NOMO-1 (cell line): ENCODE results near the gene ATG16L1.

Source experiments
- DNase-seq, 2 experiments: peaks; one replicate each; lab custom pipeline; 2025; ENCODE audit not compliant: unreplicated experiment in 2 of 2; lab: John Stamatoyannopoulos, UW

ATG16L1 gene

DNA sequence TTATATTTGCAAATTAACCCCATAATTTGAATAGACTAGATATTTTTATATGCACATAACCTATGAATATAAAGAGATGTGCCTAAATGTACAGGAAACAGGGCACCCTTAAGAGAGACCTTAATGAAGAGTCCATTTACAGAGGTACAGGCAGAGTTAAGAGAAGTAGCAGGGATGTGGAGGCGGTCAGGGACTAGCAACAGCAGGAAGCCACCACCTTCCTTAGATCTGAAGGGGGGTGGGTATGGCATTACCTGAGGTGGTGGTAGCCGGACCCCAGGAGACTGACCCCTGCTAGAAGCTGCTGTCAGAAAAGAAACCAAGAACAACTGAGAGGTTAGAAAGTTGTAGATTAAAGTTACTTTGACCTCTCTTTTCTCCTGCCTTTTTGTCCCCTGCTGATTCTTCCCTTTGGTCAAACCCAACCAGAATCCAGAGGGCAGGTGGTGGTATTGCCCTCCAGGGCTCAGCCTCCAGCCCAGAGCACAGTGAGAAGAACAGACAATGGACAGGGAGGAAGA, 24.9 kb upstream of the ATG16L1 start:
- DNase-seq: no peak

- DNase-seq: no peak
Observed at GRCh38 chr2:233227346-233227978, 24.0 kb upstream of the ATG16L1 start.

DNA sequence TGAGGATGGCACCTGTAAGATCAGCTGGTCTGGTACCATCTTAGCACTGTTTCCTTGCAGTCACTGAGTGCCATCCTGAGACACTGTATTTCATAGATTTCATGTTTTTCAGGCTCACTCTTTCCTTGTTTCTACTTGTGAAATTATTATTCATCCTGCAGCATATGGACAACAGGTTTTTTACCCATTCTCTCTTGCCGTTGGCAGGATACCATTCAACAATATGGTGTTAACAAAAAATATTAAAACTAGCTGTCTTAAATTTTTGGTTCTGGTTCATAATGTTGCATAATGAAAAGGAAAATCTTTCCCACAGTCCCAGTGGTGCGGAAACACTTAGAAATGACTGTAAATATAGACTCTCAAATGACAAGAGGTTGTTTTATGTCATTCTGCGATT, 23.1 kb upstream of the ATG16L1 start:
- DNase-seq: no peak

GRCh38 chr2:233233618-233234230, 17.7 kb upstream of the ATG16L1 start:
- peak; percentile 68 to 88 for DNase-seq

GRCh38 chr2:233234264-233234663, 17.2 kb upstream of the ATG16L1 start:
- no peak for DNase-seq

DNA sequence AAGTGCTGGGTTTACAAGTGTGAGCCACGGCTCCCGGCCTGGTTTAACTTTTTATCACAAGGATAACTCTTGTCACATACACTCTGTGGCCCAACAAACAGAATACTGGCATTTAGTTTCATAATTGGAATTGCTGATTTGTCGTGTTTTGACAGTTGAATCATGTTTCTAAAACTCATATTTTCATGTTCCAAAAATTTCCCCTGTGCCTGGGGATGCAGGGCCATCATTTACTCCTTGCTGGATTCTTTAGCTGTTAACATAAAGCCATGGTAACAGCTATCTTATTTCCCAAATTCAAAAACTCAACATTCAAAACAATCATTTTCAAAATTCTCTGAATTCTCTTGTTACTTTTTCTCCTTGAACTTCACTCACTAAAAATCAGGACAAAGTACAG, 16.5 kb upstream of the ATG16L1 start:
- DNase-seq: no peak

DNA sequence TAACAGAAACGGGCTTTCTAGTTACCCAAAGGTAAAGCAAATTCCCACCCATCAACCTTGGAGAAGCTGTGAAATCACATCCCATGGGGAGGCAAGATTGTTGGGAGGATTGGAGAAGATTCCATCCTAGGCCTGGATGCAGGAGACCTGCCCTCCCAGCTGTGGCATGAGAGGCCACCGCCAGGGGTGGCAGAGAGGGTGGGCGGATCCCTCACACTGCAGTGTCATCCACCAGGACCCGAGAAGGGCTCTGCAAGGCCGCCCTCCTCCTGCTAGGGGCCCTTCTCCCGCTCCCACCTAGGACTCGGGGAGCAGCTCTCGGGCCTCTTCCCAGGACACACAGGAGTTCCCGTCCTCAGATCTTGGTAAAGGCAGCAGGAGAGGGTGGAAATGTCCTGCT, 15.5 kb upstream of the ATG16L1 start:
- DNase-seq: no peak

GRCh38 chr2:233236820-233237589, 14.5 kb upstream of the ATG16L1 start:
- no peak for DNase-seq

DNA sequence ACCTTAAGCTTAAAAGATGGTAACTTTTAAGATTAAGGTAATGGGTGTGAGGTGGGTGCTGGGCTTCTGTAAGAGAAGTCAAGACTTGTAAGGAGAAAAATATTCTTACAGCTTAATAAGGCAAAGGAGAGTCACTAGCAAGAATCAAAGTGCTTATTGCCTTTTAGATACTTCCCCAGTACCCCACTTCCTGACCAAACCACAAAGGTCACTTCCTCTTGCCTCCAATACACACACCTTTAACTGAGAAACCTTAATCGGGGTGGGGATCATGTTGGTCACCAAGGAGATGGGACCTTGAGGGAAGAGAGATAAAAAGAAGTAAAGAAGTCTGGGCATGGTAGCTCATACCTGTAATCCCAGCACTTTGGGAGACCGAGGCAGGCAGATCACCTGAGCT, 10.6 kb upstream of the ATG16L1 start:
- DNase-seq: peak; percentile 50 to 64

DNA sequence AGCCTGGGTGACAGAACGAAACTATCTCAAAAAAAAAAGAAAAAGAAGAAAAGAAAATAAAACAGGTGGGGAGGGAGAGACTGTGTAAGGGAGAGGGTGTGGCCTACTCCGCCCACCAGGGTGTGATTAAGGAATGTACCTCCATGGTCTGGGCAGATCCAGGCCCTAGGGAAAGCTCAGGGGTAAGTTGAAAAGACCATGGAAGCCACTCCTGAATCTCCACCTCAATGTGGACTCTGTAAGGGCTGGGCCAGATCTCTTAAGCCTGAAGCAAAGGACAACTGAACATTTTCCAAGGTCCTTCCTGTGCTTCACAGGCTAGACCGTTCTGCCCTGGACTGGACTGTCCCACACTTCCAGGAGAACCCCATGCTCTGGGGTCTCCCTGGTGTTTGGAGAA, 9.7 kb upstream of the ATG16L1 start:
- DNase-seq: no peak

- DNase-seq: peak; percentile 36 to 95
Observed at GRCh38 chr2:233242231-233242927, 9.1 kb upstream of the ATG16L1 start.

- DNase-seq: no peak
Observed at GRCh38 chr2:233243348-233243747, 8.1 kb upstream of the ATG16L1 start.

- DNase-seq: no peak
Observed at GRCh38 chr2:233244818-233245217, 6.7 kb upstream of the ATG16L1 start.

DNA sequence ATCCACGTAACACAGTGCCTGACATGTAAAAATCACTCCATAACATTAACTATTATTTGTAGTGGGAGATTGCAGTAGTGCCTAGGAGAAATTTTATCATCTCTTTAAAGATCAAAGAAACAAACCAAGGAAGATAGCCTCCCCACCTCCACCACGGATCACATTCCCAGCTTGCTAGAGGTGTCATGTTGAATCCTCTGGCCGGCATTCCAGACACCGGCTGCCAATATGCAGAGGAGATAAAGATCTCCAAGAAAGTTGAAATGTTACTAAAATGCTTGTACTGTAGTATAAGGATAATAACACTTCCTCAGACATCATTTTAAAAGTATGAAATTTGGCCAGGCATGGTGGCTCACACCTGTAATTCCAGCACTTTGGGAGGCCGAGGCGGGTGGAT, 6.1 kb upstream of the ATG16L1 start:
- DNase-seq: no peak

GRCh38 chr2:233247116-233247515, 4.4 kb upstream of the ATG16L1 start:
- DNase-seq: no peak

- peak in 1 of 2 experiments; percentile 25 for DNase-seq
Observed at GRCh38 chr2:233247744-233248143, 3.7 kb upstream of the ATG16L1 start.

- DNase-seq: peak; percentile 83 to 93
Observed at GRCh38 chr2:233248999-233249398, 2.5 kb upstream of the ATG16L1 start.

DNA sequence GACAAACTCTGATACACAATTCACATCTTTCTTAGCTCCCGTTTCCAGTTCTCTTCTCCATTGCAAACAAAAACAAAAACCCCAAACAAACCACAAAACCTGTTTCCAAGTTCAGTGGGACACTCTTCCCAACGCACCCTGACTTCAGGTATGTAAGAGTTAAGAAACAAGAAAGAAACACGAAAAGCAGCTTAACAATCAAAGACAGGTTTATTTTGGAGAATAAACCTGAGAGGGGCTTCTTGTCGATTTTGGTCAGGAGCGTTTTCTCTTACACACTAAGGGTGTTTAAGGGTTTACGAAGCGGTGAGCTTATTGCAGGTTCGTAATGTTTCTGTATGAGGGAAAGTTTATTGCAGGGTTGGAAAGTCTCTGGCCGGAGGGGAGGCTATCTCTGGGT, 905 bp upstream of the ATG16L1 start:
- no peak for DNase-seq

DNA sequence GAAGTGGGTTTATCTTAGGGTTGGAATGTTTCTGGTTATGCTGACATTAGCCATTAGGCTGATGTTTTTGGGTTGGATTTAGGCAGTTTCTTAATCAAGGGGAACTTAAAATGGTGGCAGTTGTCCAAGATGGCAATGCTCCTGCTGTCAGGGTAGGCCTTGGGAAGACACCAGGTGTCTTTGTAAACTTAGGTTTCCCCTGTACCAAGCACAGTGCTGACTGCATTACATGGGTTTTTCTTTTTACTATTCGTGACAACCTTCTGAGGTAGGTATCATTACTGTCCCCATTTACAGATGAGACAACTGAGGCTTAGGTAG, 528 bp upstream of the ATG16L1 start:
- DNase-seq: no peak

- DNase-seq: no peak
Observed at GRCh38 chr2:233252227-233252626, 754 bp downstream of the ATG16L1 start.

- no peak for DNase-seq
Observed at GRCh38 chr2:233255151-233255550, 3.7 kb downstream of the ATG16L1 start.
